Effector CD4-positive, alpha-beta T cell (primary cell): Measurements from ENCODE around the gene SH3BGRL.

Experiments
- DNase-seq: peaks from one replicate; pipeline ENCODE4 v3.0.0-alpha.2; 2020
- total RNA-seq: gene quantifications from one replicate; lab custom pipeline; 2026; lab: John Stamatoyannopoulos, UW

The SH3BGRL gene
- 69.8 reads per million, percentile 75 among the genes with 10 or more reads in this experiment for total RNA-seq

- peak; percentile 46 for DNase-seq
Observed at GRCh38 chrX:81201671-81202455, at the start of gene SH3BGRL, which contains the start of gene HMGN5. TSS of gene SH3BGRL (plus strand) at chrX:81202102. CDS start at chrX:81202201, 99 bp downstream. TSS of gene HMGN5 (minus strand) at chrX:81201913. CDS start at chrX:81121549, 80,364 bp downstream.

- DNase-seq, result no peak
Observed at GRCh38 chrX:81168391-81168790, 33.5 kb upstream of the SH3BGRL start.

DNA sequence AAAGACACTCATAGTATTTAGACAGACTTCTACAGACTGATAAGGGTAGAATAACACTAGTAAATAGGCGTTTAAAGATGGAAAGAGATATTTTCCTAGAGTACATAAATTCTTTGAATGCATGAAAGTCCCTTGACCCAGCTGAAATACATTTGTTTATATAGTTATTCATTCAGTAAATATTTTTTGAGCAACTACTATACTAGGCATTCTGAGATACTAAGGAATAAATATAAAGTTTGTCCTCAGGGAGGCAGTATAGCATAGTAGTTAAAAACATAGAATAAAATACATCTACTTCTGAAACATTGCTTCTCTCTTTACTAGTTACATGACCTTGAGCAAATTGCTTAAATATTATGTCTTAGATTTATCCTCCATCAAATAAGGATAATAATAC is 27.6 kb upstream of the SH3BGRL start:
- no peak for DNase-seq

GRCh38 chrX:81195259-81195658 is 6.6 kb upstream of the SH3BGRL start:
- no peak for DNase-seq

GRCh38 chrX:81195712-81196111 is 6.2 kb upstream of the SH3BGRL start:
- peak; percentile 54 for DNase-seq

GRCh38 chrX:81201071-81201470 is 831 bp upstream of the SH3BGRL start:
- no peak for DNase-seq

DNA sequence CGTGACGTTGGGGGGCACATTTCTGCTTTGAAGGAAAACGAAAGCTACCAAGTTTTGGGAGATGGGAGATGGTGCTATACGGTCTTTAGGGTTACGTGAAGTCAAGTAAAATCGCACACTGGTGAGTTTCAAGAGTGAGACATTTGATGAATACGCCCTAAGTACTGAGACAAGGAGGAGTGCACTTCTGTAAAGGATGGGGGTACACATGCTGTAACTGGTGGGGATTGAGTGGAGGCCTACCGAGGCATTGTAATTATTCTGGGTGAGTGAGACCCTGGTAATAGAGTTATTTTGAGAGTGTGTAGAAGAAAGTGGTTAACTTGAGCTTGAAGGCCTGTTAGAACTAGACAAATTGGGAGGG is 536 bp downstream of the SH3BGRL start:
- no peak for DNase-seq

DNA sequence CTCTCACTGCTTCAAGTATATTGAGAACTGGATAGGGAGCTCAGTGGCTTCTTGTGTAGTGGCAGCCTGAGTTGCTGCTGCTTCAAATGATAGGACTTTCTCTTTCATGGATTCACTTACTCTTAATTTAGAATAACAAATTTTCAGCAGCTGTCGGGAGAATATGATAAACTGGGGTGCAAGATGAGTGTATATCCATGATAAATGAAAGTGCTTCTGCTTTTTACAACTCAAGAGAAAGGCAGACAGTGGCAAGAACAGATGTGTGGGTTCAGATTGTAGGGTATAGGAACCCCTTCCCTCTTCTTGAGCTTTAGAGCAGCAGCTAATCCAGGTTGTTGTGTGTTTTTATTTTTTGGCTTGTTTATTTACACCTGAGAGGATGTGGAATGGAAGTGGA is 1.0 kb downstream of the SH3BGRL start:
- no peak for DNase-seq

GRCh38 chrX:81205551-81205950 is 3.6 kb downstream of the SH3BGRL start:
- no peak for DNase-seq

DNA sequence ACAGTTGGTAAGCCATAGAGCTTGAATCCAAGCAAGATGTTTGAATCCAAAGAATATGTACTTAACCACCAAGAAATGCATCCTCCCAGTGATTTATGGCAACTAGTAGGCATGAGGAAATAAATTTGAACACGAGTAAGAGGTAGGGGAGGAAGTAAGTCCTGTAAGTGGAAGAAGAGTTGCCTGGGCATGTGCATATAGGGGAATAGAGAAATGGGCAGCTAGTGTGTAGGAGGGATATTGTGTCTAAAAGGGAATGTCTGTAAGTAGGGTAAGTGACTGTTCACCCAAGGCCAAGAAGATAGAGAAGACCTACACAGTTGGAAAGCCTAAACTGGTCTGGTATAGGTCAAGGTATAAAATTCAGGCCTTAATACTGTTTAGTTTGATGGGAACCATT is 4.6 kb downstream of the SH3BGRL start:
- no peak for DNase-seq

DNA sequence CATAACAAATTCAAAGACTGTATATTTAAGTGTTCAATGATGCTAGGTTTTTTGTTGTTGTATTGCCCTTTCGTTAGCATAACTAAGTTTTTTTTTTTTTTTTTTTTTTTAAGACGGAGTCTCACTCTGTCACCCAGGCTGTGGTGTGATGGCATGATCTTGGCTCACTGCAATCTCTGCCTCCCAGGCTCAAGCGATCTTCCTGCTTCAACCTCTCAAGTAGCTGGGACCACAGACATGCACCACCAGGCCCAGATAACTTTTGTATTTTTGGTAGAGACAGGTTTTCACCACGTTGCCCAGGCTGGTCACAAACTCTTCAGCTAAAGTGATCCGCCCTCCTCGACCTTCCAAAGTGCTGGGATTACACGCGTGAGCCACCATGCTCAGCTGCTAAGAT is 7.0 kb downstream of the SH3BGRL start:
- DNase-seq, result no peak

DNA sequence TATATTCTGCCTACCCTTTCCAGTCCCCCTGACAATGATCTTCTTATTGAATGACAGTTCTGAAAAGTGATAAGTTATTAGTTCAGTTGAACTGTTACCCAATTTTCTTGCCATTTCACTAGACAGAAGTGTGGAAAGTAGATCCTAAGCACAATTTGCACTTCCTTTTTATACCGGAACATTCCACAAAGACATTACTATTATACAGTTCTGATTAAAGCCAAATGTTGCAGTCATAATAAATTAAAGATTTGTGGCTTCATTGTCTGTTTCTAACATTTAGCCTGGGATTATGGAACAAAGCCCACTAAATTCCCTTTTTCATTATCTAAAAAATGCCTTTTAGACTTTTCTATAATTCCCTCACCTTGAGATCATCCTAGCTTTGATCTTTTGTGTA is 13.8 kb downstream of the SH3BGRL start:
- DNase-seq, result no peak

DNA sequence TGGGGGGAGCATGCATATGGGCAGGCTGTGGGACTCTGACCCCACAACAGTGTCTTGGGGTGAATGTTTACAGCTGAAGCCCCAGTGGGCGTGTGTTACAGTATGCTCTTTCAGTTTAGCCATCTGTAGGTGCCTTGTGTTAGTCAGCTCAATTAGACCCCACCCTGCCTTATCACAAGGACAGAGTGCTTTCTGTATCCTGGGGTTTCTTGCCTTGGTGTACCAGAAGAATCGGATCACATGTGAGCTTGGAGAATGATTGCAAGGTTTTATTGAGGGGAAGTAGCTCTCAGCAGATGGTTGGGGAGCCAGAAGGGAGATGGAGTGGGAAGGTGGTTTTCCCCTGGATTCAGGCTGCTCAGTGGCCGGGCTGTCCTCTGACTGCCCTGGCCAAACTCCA is 27.3 kb downstream of the SH3BGRL start:
- DNase-seq, result no peak

DNA sequence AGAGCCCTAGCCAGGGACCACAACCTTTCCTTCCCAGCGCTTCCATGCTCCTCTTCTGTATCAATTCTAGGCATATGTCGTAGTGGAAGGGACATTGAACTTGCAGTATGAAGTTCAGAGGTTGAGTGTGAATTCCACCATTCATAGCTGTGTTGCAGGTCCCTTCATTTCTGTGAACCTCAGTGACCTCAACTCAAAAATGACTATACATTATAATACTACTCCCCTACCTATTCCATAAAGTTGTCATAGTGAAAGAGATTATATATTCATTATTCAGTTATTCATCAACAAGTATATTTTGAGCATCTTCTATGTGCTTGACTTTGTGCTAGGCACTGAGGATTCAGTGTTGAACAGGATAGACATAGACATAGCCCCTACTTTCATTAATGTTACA is 28.0 kb downstream of the SH3BGRL start:
- no peak for DNase-seq

DNA sequence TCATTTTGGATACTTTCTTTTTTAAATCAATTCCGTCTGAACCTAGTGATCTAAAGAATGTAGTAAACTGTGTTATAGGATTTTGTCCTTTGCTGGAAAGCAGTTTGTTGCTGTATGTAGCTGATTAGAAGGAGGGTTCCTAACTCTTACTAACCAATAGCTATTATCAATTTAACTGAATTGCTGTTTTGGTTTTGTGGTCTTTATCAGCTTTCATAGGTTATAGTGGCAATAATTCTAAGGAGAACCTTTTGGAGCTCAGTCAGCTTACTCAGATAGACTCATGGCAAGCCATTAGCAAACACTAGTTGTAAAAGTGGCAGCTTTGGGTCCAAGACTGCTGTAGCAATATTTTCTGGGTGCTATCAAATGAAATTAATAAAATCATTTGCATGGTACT is 29.6 kb downstream of the SH3BGRL start:
- DNase-seq, result no peak

DNA sequence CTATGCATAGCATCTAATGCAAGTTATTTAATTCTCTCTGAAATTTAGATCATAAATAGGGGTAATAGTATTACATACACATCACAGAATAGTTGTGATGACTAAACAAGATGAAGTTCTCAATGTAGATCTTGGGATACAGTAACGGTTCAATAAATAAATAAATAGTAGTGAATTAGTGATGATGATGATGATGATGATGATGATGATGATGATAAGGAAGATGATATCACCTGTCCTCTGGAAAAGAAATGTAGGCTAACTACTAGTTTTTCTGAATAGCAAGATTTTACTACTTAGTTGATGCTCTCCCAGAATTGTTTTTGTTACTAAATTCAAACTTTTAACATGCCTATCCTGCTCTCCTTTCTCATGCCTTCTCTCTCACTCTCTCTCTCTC is 30.3 kb downstream of the SH3BGRL start:
- DNase-seq, result no peak

DNA sequence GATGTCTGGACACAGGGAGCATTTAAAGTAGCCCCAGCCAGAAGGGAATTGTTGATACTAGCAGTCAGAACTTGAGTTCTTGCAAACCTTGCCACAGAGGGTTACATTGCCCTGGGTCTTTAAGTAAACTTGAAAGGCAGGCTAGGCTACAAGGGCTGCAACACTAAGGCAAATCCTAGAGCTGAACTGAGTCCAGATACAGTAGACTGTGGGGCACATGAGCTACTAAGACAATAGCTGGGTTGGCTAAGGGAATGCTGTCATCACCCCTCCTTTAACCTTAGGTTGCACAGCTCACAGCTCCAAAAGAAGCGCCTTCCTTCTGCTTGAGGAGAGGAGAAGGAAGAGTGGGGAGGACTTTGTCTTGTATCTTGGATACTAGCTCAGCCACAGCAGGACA is 35.6 kb downstream of the SH3BGRL start:
- DNase-seq, result no peak

DNA sequence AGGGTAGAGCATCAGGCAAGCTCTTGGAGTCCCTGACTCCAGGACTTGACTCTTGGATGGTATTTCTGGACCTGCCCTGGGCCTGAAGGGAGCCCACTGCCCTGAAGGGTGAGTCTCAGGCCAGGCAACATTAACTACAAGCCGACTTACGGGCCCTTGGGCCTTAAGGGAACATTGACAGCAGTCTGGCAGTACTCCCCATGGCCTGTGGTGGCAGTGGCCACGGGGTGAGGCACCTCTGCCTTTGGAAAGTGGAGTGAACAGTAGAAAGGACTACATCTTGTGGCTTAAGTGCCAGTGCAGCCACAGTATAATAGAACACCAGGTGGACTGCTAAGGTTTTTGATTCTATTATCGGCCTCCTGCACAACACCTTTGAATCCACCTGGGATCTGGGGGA is 36.3 kb downstream of the SH3BGRL start:
- DNase-seq, result no peak

DNA sequence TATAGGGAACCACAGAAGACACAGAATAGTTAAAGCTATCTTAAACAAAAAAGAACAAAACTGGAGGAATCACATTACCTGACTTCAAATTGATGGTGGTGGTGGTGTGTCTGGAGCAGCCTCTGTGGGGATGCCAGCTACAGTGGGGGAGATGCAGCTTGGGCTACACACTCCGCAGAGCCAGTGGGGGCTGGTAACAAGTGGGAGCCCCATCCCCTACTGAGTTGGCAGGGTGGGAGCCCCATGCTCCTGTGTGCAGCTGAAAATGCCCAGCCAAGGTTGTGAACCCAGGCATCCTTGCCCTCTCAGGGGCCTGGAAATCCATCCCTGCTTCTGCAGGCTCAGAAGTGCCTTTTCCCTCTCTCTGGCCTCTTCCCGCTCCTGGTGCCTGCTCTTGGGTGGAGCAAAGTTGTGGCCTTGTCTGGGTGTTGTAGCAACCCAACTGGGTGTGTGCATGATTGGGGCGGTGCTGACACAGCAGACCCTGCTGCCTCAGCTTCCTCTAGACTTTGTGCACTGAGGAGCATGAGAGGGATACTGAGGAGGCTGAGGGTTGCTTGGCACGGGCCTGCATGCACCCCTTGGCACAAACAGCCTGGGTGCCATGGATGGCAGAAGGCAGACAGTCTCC is 38.9 kb downstream of the SH3BGRL start:
- DNase-seq, result no peak

DNA sequence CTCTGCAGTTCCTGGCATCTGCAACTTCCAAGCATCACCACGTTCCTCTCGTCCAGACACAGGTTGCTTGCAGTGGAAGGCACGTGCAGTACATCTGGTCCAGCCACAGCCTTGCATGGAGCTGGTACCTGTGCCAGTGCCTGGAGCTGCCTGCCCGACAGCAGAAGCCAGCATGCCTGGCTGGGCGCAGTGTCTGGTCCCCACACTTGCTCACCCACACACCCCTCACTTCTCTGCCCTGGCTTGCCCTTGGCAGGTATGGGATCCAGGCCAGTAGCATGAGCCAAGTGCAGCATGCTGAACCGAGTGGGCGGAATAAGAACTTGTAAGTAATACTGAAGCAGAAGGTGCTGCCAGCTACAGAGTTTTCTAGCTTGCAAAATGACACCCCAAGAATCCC is 39.9 kb downstream of the SH3BGRL start:
- no peak for DNase-seq

DNA sequence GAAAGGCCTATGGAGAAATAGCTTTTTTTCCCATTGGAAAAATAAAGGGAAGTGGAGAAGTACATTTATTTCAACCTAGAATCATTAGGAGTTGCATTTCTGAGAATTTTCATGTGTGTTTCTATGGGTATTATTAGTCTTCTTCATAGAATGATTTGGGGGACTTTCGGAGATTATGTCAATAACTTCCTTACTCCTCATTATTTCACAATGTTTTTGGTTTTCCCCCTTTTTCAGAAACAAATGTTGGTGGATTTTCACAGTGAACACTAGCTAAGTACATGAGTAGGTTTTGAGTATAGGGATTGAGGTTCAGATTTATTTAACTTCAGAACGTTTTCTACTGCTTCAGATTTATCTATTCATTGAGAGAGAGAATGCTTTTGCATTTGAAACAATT is 54.0 kb downstream of the SH3BGRL start:
- DNase-seq, result no peak

GRCh38 chrX:81257817-81258216 is 55.9 kb downstream of the SH3BGRL start:
- DNase-seq, result no peak

- DNase-seq, result no peak
Observed at GRCh38 chrX:81259020-81259713, 57.3 kb downstream of the SH3BGRL start.
